ENCODE results near the gene MAST4.

Gene MAST4

GRCh38 chr5:66595756-66596635, at the start of gene MAST4:
MAST4 (plus strand) TSS chr5:66596393; CDS start chr5:66596656, 263 bp downstream.
- peak; percentile 72 for DNase-seq (ENCODE audit: low read depth)

GRCh38 chr5:66546541-66546940, 49.7 kb upstream of the MAST4 start:
- no peak for DNase-seq (ENCODE audit: low read depth)

- DNase-seq (ENCODE audit: low read depth): no peak
Measured at GRCh38 chr5:66551338-66551737, 44.9 kb upstream of the MAST4 start.

GRCh38 chr5:66551945-66552344, 44.2 kb upstream of the MAST4 start:
- DNase-seq (ENCODE audit: low read depth): no peak

GRCh38 chr5:66553368-66553912, 42.8 kb upstream of the MAST4 start:
- no peak for DNase-seq (ENCODE audit: low read depth)

GRCh38 chr5:66553916-66554575, 42.1 kb upstream of the MAST4 start:
- DNase-seq (ENCODE audit: low read depth): peak; percentile 15

- DNase-seq (ENCODE audit: low read depth): no peak
Measured at GRCh38 chr5:66554884-66555283, 41.3 kb upstream of the MAST4 start.

- no peak for DNase-seq (ENCODE audit: low read depth)
Measured at GRCh38 chr5:66558560-66558959, 37.6 kb upstream of the MAST4 start.

GRCh38 chr5:66560371-66560770, 35.8 kb upstream of the MAST4 start:
- DNase-seq (ENCODE audit: low read depth): no peak

- DNase-seq (ENCODE audit: low read depth): no peak
Measured at GRCh38 chr5:66561256-66561990, 34.8 kb upstream of the MAST4 start.

GRCh38 chr5:66565878-66566277, 30.3 kb upstream of the MAST4 start:
- no peak for DNase-seq (ENCODE audit: low read depth)

- DNase-seq (ENCODE audit: low read depth): no peak
Measured at GRCh38 chr5:66567474-66567873, 28.7 kb upstream of the MAST4 start.

GRCh38 chr5:66570201-66570600, 26.0 kb upstream of the MAST4 start:
- DNase-seq (ENCODE audit: low read depth): no peak

- DNase-seq (ENCODE audit: low read depth): no peak
Measured at GRCh38 chr5:66573733-66574132, 22.5 kb upstream of the MAST4 start.

- DNase-seq (ENCODE audit: low read depth): peak; percentile 9
Measured at GRCh38 chr5:66582499-66583165, 13.6 kb upstream of the MAST4 start.

GRCh38 chr5:66585291-66585690, 10.9 kb upstream of the MAST4 start:
- DNase-seq (ENCODE audit: low read depth): no peak

GRCh38 chr5:66587771-66588170, 8.4 kb upstream of the MAST4 start:
- DNase-seq (ENCODE audit: low read depth): no peak

- DNase-seq (ENCODE audit: low read depth): no peak
Measured at GRCh38 chr5:66596636-66597182, 516 bp downstream of the MAST4 start.

GRCh38 chr5:66597183-66597757, 1.1 kb downstream of the MAST4 start:
- DNase-seq (ENCODE audit: low read depth): no peak

GRCh38 chr5:66602621-66603020, 6.4 kb downstream of the MAST4 start:
- no peak for DNase-seq (ENCODE audit: low read depth)

- DNase-seq (ENCODE audit: low read depth): no peak
Measured at GRCh38 chr5:66603164-66603563, 7.0 kb downstream of the MAST4 start.
